Amygdala (tissue), 56 donors: ENCODE data around the gene DDX10.
A peak's percentile ranks its signal among the peaks of the same experiment; 100 is the strongest.
"Not testable (repeated sequence)": the region's sequence is repeated elsewhere in the genome, so short reads cannot be mapped to it uniquely, and the experiment has no call there.

Experiments
- DNase-seq, 56 donors: peaks; one replicate each; lab custom pipeline; 2025; lab: John Stamatoyannopoulos, UW

DDX10 gene

GRCh38 chr11:108758458-108758857, 93.6 kb downstream of the DDX10 start:
- DNase-seq: no peak

GRCh38 chr11:108766596-108767173, 101.8 kb downstream of the DDX10 start:
- DNase-seq: no peak

DNA sequence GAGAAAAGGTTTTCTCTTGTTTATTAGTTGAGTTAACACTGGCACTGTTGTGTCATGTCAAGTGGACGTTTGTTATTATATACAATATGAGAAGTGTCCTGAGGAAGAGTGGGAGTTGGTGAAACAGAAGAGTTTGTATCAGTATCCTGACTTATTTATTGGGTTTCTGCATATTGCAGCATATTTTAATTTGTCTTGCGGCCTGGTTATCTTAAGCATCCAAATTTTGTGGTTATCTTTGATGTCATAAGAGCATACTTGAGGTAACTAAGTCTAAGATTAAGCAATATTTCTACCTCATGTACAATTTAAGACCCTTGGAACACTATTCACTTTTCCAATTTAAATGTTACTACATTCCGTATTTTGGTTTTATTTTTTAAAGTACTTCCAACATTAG, 103.5 kb downstream of the DDX10 start:
- DNase-seq: no peak

- DNase-seq: no peak
Measured at GRCh38 chr11:108768964-108769363, 104.1 kb downstream of the DDX10 start.

DNA sequence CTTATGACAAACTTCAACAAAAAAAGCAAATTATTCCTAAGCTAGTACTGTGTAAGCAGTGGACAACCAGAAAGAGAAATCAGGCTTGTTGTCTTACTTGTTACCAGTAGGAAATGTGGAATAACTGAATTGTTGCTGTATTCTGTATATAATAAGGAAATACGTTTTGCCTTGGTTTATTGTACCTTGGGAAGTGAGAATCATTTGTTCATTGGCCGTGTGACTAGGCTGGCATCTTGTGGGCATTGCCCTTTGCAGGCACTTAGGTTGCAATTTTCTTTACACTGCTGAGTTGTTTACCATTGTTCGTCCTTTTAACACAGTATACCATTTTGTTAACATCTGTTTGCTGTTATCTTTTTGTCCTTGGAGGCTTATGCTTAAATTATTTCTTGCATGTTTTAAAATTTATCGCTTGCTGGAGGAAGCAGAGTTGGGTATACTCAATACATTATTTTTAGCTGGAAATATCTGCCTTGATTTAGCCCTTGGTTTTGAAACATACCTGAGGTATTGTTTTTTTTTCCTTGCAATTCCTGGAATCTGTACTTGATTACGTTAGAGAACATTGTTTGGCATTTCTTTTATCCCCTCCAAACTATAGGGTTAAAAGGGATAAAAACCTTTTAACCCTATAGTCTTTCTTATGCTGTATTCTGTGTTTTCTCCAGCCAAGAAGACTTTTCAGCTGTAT, 109.3 kb downstream of the DDX10 start:
- DNase-seq: no peak

GRCh38 chr11:108775324-108775723, 110.5 kb downstream of the DDX10 start:
- DNase-seq: no peak

- not testable (repeated sequence) for DNase-seq
Measured at GRCh38 chr11:108779147-108779546, 114.3 kb downstream of the DDX10 start.

- no peak for DNase-seq
Measured at GRCh38 chr11:108780119-108780518, 115.2 kb downstream of the DDX10 start.

GRCh38 chr11:108781946-108782345, 117.1 kb downstream of the DDX10 start:
- no peak for DNase-seq

DNA sequence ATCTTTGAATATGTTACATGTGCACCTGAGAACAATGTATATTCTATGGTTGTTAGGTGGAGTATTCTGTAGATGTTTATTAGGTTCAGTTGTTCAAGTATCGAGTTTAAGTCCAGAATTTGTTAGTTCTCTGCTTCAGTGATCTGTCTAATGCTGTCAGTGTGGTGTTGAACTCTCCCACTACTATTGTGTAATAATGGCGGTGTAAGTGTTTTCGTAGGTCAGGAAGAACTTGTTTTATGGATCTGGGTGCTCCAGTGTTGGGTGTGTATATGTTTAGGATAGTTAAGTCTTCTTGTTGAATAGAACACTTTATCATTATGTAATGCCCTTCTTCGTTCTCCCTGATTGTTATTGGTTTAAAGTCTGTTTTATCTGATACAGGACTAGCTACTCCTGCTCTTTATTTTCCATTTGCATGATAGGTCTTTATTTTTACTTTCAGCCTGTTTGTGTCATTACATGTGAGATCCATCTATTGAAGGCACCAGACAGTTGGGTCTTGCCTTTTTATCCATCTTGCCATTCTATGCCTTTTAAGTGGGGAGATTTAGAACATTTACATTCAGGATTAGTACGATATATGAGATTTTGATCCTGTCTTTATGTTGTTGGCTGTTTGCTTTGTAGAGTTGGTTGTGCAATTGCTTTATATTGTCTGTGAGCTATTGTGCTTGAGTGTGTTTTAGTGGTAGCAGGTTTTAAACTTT, 121.6 kb downstream of the DDX10 start:
- DNase-seq: no peak

- no peak for DNase-seq
Measured at GRCh38 chr11:108787105-108787504, 122.2 kb downstream of the DDX10 start.

GRCh38 chr11:108788565-108789199, 123.8 kb downstream of the DDX10 start:
- DNase-seq: no peak

DNA sequence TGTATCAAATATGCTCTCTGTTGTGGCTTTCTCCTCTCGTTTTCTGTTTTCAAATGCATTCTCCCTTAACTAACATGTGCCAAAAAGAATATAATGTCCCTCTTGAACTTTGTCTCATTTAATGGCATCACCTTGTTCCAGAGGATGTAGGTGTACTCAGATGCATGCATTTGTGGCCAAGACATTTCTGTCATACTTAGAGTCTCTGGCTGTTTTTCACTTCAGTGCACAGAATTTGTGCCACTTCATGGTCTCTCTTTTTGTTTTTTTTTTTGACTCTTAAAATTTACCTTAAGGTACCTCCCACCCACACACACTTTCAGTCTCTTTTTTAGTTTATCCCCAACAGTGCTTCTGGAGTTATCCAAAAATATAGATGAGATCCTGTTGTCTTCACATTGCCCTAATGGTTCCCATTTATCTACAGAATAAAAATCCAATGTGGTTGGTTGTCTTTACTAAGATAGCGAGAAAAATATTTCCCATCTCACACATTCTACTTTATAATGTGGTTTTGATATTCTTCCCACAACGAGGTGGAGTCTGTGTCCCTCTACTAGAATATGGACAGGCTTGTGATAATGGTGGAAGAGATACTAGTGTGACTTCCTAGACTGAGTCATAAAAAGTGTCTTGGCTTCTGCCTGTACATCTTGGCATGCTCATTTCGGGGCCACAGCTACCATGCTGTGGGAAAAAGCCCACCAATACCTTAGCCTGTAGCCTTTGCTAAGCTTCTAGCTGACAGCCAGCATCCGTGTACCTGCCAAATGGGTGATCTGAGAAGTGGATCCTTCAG, 125.8 kb downstream of the DDX10 start:
- DNase-seq: peak in 1 of 56 donors; percentile 3

GRCh38 chr11:108793138-108793537, 128.3 kb downstream of the DDX10 start:
- DNase-seq: no peak

DNA sequence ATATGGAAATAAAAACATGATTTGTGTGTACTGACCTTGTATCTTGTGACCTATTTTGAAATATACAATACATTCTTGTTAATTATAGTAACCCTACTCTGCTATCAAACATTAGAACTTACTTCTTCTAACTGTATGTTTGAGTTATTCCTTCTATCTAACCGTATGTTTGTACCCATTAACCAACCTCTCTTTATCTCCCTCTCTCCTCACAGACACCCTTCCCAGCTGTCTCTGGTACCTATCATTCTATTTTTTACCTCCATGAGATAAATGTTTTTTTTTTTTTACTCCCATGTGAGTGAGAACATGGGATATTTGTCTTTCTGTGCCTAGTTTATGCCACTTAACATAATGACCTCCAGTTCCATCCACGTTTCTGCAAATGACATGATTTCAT, 128.7 kb downstream of the DDX10 start:
- DNase-seq: no peak

DNA sequence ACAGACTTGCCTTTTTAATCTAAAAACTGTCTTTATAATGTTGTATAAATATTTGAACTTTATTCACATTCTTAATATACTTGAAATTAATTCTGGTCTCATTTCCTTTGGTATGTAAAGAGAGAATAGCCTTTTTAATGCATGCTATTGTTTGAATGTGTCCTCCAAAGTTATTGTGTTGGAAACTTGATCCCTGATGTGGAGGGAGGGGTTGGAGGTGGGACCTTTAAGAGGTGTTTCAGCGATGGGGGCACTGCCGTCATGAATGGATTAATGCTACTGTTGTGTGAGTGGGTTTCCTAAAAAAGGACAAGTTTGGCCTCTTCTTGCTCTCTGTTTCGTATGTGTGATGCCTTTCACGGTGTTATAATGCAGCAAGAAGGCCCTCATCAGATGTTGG, 131.7 kb downstream of the DDX10 start:
- DNase-seq: no peak

- DNase-seq: no peak
Measured at GRCh38 chr11:108797578-108798100, 132.8 kb downstream of the DDX10 start.

DNA sequence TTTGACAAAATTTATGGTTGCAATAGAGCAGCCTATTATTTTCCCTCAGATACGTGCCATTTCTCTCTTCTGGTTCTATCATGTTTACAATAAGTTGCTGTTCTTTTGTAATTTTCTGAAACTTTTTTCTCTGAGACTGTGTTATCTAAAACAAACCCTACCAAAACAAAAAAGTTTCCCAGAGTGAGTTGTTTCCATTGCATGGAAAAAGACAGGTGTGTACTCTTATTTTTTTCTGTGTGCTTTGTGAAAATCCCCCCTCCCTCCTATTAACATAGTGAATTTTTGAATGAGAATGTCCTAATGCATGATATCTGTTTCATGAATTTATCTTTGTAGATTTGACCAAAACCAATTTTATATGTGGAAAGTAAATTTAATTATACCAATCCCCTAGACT, 137.6 kb downstream of the DDX10 start:
- no peak for DNase-seq

DNA sequence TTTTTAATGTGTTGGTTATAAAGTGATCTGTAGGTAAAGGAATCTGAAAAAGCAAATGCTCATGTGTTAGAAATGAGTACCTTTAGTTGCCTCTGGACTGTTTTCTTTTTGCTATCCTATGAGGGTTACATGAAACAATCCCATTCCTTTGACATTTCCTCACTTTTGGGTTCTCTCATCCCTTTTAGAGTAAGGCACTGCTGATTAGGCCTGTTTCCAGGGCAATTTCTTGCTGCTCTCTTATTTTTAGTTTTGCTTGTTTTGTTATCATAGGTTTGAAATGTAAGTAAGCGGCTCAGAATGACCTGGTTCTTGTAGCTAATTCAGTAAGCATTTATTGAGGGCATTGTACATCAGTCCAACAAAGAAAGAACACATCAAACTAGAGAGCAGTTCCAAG, 138.9 kb downstream of the DDX10 start:
- DNase-seq: no peak

DNA sequence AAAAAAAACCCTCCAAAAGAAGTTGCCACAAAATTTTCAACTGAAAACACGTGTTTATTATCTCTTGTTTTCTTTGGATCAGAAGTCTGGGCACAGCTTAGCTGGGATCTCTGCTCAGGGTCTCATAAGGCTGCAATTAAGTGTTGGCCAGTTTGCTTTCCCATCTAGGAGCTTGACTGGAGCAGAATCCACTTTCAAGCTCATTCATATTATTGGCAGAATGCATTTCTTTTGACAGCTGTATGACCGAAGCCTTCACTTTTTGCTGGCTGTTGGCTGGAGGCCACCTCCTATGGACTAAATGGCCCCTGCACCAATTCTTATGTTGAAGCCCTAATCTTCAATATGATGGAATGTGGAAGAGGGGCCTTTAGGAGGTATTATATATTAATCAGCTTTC, 139.6 kb downstream of the DDX10 start:
- DNase-seq: no peak
